GM12874 (cell line): Measurements from ENCODE around the gene GPR15LG.

Experiments
- CTCF ChIP-seq: IDR thresholded peaks from 2 replicates; pipeline ENCODE4 v1.5.1; 2011; ENCODE audit warnings: low read depth, mild to moderate bottlenecking, control low read depth, low read length, moderate library complexity; ENCODE audit not compliant: insufficient read depth

GPR15LG gene

GRCh38 chr10:84173501-84173929, at the start of gene GPR15LG:
Gene GPR15LG (plus strand): TSS chr10:84173801. CDS start chr10:84173852, 51 bp downstream.
- no peak for TF ChIP-seq CTCF

- no peak for TF ChIP-seq CTCF
Measured at GRCh38 chr10:84126785-84127167, 46.8 kb upstream of the GPR15LG start.

GRCh38 chr10:84135836-84136235, 37.8 kb upstream of the GPR15LG start:
- TF ChIP-seq CTCF, result no peak

- no peak for TF ChIP-seq CTCF
Measured at GRCh38 chr10:84137811-84138210, 35.8 kb upstream of the GPR15LG start.

- TF ChIP-seq CTCF, result no peak
Measured at GRCh38 chr10:84138478-84139125, 35.0 kb upstream of the GPR15LG start.

- TF ChIP-seq CTCF, result peak; percentile 22
Measured at GRCh38 chr10:84139126-84140035, 34.2 kb upstream of the GPR15LG start, which contains the start of gene GHITM. Gene GHITM (plus strand): TSS chr10:84139509. CDS start chr10:84141501, 1,992 bp downstream.

GRCh38 chr10:84140036-84140379, 33.6 kb upstream of the GPR15LG start:
- no peak for TF ChIP-seq CTCF
